HG03025 (cell line): ENCODE measurements around the gene RNU5D-1.
"Not testable (repeated sequence)": the region's sequence is repeated elsewhere in the genome, so short reads cannot be mapped to it uniquely, and the experiment has no call there.

Experiments used
- ATAC-seq: cut with Tn5 transposase; IDR thresholded peaks from one replicate; pipeline ENCODE4 v1.9.1; 2021; ENCODE audit warnings: mild to moderate bottlenecking, moderate library complexity; ENCODE audit not compliant: unreplicated experiment, low FRiP score

Gene RNU5D-1

GRCh38 chr1:44705470-44705869 is 25.5 kb downstream of the RNU5D-1 start:
- ATAC-seq, result no peak

DNA sequence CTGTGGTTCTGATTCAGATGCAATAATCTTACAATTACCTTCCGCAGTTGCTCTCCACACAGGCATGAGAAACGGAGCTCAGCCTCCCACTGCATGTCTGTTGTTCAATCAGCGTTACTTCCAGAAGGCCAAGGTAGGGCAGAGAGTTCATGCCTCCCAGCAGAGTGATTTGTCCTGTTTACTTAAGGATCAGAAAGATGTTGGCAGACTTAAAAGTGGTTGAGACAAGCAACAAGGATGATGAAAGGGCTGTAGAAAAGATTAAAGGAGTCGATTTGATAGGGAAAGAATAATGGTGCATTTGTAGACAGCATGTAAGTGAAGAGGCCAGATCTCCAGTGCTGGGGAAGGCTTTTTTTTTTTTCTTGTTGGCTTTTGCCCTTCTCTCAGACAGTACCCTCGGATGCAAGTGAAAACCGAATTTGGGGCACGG is 29.8 kb downstream of the RNU5D-1 start:
- ATAC-seq, result no peak

GRCh38 chr1:44700573-44700972 is 30.4 kb downstream of the RNU5D-1 start:
- ATAC-seq, result no peak

- not testable (repeated sequence) for ATAC-seq
These were observed 31.6 kb downstream of the RNU5D-1 start for GRCh38 chr1:44699375-44699774.

DNA sequence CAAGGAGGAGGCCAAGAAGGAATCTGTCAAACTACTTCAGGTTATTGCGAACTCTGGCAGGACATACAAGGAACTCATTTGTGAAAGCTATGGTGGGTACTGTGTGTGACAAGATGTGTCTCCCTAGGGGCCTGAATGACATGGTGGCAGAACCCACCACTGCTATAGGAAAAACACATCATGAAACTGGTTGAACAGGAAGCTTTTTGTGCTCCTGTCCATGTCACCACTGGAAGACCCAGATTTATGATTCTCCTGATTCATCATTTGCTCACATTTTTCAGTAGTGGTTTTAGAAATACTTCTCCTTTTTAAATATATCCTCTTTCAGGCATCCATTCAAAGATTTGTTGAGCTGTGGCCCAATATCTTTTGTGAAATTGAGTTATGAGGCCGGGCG is 32.8 kb downstream of the RNU5D-1 start:
- no peak for ATAC-seq

- no peak for ATAC-seq
These were observed 34.1 kb downstream of the RNU5D-1 start for GRCh38 chr1:44696789-44697345.

- no peak for ATAC-seq
These were observed 34.9 kb downstream of the RNU5D-1 start for GRCh38 chr1:44696101-44696500.

DNA sequence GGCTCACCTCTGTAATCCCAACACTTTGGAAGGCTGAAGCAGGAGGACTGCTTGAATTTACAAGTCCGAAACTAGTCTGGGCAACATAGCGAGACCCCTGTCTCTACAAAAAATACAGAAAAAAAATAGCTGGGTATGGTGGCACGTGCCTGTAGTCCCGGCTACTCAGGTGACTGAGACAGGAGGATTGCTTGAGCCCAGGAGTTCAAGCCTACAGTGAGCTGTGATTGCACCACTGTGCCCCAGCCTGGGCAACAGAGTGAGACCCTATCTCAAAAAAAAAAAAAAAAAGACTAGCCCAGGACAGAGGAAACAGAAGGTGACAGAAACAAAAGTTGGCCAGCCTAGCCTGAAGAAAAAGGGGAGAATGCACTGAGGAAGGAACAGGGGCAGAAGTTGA is 35.3 kb downstream of the RNU5D-1 start:
- ATAC-seq, result no peak

GRCh38 chr1:44694863-44695478 is 36.0 kb downstream of the RNU5D-1 start:
- ATAC-seq, result no peak

- ATAC-seq, result no peak
These were observed 37.1 kb downstream of the RNU5D-1 start for GRCh38 chr1:44693900-44694299.

DNA sequence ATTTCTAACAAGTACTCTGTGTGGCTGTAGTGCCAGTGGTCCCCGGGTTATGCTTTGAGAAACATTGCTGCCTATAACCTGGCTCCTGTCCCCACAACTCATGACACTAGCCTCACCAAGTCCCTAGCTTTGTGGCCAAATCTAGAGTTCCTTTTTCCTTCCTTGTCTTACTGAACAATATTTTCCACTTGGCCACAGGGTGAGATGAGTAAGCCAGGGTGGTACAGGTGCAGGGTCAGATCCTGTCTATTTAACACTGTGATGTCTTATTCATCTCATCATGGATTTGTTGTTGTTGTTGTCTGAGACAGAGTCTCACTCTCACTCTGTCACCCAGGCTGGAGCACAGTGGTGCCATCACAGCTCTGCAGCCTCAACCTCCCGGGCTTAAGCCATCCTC is 37.8 kb downstream of the RNU5D-1 start:
- no peak for ATAC-seq

GRCh38 chr1:44689447-44689765 is 41.6 kb downstream of the RNU5D-1 start:
- no peak for ATAC-seq

DNA sequence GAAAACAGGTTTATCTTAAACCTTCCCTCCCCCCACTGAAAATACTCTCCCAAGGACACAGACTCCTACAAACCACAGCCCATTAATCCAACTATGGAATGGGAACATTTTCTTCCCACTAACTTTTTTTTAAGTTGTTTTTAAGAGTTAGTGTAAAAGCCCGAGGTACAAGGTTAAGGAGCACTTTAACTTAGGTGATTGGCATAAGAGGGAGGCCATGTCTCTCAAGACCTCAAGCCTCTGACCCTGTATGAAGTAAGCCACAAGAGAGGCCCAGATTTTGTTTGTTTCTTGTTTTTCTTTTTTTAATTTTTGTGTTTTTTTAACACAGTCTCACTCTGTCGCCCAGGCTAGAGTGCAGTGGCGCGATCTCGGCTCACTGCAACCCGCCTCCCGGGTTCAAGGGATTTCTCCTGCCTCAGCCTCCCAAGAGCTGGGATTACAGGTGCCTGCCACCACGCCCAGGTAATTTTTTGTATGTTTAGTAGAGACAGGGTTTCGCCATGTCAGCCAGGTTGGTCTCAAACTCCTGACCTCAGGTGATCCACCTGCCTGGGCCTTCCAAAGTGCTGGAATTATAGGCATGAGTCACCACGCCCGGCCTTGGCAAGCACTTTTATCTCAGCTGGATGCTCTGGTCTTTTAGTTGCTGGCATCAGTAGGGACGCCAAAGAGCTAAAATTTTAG is 42.1 kb downstream of the RNU5D-1 start:
- ATAC-seq, result no peak

DNA sequence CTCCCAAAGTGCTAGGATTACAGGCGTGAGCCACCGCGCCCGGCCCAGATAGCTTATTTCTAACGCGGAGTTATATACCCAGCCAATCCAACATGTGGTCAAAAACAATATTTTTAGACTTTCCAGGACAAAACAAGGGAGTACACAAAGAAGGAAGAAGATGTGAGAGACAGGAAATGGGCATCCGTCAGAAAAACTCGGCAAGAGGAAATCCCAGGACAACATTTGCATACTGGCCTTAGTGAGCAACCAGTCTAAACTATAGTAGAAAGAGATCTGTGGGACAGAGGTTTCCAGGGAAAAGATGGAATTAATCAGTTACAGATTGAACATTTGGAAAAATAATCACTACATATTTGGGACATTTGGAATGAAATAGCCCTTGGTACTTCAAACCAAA is 45.1 kb downstream of the RNU5D-1 start:
- ATAC-seq, result no peak

DNA sequence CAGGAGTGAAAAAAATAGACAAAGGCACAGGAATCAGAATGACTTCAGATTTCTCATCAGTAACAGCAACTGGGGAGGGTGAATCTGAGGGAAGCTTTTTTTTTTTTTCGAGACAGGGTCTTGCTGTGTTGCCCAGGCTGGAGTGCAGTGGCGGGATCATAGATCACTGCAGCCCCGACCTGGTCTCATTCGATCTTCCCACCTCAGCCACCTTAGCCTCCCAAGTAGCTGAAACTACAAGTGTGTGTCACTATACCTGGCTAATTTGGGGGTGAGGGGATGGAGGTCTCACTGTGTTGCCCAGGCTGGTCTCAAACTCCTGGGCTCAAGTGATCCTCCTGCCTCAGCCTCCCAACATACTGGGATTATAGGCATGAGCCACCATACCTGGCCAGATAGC is 45.8 kb downstream of the RNU5D-1 start:
- no peak for ATAC-seq

- no peak for ATAC-seq
These were observed 46.4 kb downstream of the RNU5D-1 start for GRCh38 chr1:44684525-44684924.

DNA sequence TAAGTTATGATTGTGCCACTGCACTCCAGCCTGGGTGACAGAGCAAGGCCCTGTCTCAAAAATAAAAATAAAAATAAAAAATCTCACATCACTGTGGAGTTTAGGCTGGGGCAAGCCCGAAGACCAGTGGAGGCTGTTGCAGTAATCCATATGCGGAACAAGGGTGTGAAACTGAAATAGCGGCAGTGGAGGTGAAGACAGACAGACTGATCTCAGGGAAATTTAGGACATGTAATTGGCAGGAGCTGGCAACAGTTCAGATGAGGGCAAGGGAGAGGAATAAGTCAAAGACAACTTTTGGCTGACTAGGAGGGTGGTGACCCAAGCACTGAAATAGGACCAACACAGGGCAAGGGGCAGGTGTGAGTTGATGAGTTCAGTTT is 48.1 kb downstream of the RNU5D-1 start:
- ATAC-seq, result no peak

DNA sequence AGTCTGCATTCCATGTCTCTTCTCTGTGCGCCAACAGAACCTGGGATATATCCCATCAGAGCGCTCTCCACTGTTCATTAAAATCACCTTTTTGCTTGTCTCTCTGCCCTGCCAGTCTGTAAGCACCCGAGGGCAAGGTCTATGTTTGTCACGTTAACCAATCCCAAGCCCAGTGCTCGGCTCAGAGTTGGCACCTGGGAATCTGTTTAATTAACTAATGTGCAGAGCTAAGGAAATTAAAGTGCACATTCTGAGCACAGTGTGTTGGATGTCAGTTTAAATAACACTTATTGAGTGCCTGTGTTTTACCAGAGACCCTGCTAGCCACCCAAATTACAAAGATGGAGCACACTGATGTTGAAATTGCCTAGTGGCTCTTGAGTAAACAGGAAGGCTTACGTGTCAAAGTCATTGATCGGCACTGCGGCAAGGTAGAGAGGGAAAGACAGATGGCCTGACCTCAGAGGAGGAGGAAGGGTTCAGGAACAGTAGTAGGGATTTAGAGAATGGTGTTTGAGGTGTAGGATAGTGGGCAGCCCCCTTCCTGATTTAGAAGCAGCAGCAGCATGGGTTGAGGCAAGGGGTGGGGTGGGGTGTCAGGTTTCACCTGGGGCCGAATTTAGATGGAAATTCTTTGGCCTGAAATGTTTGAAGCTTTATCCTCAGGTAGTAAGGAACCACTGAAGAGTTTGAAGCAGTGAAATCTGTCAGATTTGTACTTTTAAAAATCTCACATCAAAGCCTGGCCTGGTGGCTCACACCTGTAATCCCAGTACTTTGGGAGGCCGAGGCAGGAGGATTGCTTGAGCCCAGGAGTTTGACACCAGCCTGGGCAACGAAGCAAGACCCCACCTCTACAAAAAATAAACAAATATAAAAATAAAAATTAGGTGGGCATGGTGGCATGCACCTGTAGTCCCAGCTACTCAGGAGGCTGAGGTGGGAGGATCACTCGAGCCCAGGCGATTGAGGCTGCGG is 48.8 kb downstream of the RNU5D-1 start:
- no peak for ATAC-seq
